Stimulated activated CD8-positive, alpha-beta memory T cell treated with anti-CD3 and anti-CD28 coated beads, Interleukin-12 subunit alpha, Interleukin-12 subunit beta, amount 100 ng/mL, for 1 hour (primary cell): ENCODE measurements around the gene PADI4.

Experiments
- DNase-seq: peaks from one replicate; pipeline ENCODE4 v3.0.0-alpha.2; 2020; ENCODE audit warnings: low read depth

The PADI4 gene

DNA sequence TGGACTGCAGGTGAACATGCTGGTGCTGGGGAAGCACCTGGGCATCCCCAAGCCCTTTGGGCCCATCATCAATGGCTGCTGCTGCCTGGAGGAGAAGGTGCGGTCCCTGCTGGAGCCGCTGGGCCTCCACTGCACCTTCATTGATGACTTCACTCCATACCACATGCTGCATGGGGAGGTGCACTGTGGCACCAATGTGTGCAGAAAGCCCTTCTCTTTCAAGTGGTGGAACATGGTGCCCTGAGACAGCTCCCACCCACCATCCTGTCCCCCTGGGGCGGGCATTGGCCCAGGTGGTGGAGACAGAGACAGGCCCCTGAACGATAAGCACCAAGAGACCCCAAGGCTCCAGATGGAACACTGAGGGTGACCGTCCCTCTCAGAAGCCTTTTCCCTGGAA lies 25.2 kb upstream of the PADI4 start:
- DNase-seq, result no peak

DNA sequence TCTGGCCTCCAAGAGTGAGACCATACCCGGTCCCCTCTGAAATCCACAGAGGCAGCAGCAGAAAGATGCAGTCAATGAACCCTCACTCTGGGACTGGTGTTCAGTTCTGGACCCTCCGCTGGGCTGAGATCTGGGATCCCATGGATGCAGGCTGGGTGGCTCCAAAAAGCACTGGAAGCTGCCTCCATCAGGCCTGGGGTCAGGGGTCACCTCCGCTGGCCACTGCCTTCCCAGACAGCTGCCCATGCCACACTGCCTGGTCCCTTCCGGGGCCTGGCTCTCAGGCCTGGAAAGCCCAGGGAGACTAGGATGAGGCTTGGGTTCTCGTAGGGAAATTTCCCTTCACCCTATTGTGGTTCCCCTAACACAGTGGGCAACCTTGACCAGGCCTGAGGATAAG lies 21.4 kb upstream of the PADI4 start:
- DNase-seq, result no peak

- no peak for DNase-seq
Observed at GRCh38 chr1:17287130-17287776, 20.7 kb upstream of the PADI4 start.

DNA sequence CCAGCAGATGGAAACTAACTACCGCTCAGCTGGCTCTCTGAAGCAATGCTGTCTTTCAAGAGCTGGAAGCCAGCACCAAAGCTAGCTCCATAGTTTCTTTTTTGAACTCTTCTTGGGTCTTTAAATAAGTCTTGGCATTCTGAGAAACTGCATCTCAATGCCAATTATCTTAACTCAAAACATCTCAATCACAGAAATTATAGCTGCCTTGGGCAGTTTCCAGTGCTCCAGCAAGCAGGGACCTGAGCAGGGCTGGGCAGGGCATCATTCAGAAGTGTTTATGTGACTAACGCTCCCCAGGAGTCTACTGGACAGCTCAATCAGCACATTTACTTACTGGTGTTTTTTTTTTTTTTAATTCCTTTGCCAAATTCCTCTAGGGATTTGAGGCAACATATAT lies 18.3 kb upstream of the PADI4 start:
- DNase-seq, result no peak

GRCh38 chr1:17290553-17290952 lies 17.4 kb upstream of the PADI4 start:
- no peak for DNase-seq

DNA sequence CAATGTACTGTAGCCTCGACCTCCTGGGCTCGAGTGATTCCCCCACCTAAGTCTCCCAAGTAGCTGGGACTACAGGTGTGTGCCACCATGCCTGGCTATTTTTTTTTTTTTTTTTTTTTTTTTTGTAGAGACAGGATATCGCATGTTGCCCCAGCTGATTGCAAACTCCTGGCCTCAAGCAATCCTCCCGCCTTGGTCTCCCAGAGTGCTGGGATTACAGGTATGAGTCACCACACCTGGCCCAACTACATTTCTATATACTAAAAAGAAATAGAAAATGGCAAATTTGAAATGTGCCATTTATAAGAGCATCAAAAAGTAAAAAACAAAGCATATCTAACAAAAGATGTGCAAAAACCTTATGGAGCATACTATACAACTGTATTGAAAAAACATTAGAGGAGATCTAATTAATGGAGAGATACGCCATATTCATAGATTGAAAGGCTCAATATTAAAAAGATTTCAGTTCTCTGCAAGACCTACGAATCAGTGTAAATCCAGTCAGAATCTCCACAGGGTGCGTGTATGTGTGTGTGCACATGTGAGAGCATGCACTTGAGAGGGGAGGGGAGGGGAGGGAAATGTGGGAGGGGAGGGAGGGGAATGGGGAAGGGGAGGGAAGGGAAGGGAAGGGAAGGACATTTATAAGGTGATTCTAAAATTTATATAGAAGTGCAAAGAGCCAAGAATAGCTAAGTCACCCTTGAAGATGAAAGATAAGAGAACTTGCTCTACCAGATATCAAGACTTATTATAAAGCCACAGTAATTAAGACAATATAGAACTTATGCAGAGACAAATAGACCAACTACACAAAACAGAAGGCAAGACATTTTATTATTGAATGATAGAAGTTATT lies 15.5 kb upstream of the PADI4 start:
- no peak for DNase-seq

GRCh38 chr1:17293681-17294425 lies 14.1 kb upstream of the PADI4 start:
- no peak for DNase-seq

GRCh38 chr1:17295292-17295691 lies 12.7 kb upstream of the PADI4 start:
- DNase-seq, result no peak

- no peak for DNase-seq
Observed at GRCh38 chr1:17296086-17296485, 11.9 kb upstream of the PADI4 start.

GRCh38 chr1:17297991-17298390 lies 10.0 kb upstream of the PADI4 start:
- no peak for DNase-seq

- DNase-seq, result no peak
Observed at GRCh38 chr1:17301767-17302166, 6.2 kb upstream of the PADI4 start.

- no peak for DNase-seq
Observed at GRCh38 chr1:17304151-17304825, 3.7 kb upstream of the PADI4 start.

GRCh38 chr1:17304826-17305175 lies 3.2 kb upstream of the PADI4 start:
- no peak for DNase-seq

GRCh38 chr1:17305576-17306095 lies 2.4 kb upstream of the PADI4 start:
- no peak for DNase-seq

- no peak for DNase-seq
Observed at GRCh38 chr1:17306407-17306806, 1.6 kb upstream of the PADI4 start.

DNA sequence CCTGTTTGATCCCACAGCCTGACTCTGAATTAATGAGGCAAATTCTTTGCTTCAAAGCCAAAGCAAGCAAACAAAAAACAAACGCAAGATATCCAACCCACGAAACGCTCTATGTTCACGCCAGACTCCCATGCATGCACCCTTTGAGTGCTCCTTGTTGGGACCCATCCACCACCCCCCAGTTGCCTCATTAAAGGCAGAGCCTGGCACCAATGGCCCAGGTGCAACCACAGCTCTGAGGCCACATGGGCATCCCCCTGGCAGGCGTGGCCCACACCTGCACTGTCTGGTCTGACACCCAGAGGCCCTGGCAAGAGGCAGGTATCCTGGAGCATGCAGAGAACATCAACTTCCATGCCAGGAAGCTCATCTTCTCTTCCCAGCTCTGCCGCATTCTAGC lies 1.1 kb upstream of the PADI4 start:
- no peak for DNase-seq

DNA sequence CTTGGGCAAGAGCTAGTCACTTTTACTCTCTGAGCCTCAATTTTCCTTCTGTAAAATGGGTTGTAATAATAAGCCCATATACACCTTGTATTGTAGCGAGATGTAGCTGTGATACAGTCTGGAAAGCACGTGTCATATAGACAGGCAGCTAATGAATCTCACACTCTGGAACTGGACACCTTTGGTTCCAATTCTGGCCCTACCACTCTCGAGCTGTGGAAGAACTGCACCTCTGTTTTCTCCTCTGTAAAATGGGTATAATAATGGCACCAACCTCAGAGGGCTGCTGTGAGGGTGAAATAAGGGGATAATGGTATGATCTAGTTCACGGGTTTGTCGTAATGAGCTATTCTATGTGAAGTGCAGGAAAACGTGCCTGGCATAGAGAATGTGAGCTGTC lies 668 bp upstream of the PADI4 start:
- no peak for DNase-seq

DNA sequence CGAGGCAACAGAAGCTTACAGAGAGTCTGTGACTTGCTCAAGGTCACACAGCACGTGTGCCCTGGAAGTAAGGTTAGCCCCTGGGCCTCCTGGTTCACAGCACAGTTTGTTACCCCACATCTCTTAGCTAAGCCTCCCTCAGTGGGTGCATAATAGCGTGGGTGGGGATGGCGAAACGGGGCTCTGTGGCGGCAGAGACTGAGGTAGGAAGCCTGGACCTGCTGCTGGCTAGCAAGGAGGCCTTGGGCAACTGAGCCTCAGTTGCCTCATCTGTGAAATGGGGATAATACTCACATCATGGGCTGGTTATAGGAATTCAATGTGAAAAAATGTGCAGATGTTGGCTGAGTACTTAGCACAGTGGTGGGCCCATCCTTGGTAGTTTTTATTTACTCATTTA lies 596 bp downstream of the PADI4 start:
- no peak for DNase-seq

GRCh38 chr1:17309426-17310067 lies 1.6 kb downstream of the PADI4 start:
- DNase-seq, result no peak

DNA sequence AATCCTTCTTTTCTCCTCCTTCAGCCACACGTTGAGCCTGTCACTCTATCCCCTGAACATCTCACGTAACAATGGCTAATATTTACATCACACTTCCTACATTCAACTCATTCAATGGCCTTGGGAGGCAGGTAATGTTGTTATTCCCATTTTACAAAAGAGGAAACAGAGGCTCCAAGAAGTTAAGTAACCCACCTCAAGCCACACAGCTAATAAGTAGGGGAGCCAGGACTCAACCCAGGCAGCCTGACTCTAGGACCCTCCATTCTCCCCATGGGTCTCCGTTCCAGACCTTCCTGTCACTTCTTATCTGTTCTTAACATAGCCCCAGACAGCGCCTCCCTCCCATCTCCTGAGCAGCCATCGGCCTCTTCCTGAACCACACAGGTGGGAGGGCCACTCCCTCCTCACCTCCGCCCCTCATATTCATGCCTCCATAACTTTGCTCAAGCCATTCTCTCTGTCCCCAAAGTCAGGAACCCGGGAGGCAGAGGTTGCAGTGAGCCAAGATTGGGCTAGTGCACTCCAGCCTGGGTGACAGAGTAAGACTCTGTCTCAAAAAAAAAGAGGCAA lies 2.2 kb downstream of the PADI4 start:
- no peak for DNase-seq

GRCh38 chr1:17313530-17314309 lies 5.7 kb downstream of the PADI4 start:
- DNase-seq, result no peak
